Transverse colon (tissue), 4 donors: ENCODE measurements around the gene PACSIN1. TPM values are rescaled to one million over a fixed set of nuclear protein-coding genes. Genes with fewer than 3 reads are reported as not detected.

Experiments
- DNase-seq: peaks from one replicate; pipeline ENCODE4 v3.0.0-alpha.2; 2019
- H3K27ac ChIP-seq, 4 donors: fragments of 200-600 bp; sonication (generic); 2 replicates each; pipeline ENCODE4 v1.5.1; 2016 to 2018; ENCODE audit warnings: inconsistent platforms in 4 of 4
- H3K27me3 ChIP-seq: fragments of 200-600 bp; sonication (generic); 2 replicates; pipeline ENCODE4 v1.5.1; 2017; ENCODE audit warnings: inconsistent platforms
- H3K36me3 ChIP-seq, 4 donors: fragments of 200-600 bp; sonication (generic); 2 replicates each; pipeline ENCODE4 v1.5.1; 2017 to 2019; ENCODE audit warnings: inconsistent platforms in 4 of 4
- H3K4me1 ChIP-seq, 4 donors: fragments of 200-600 bp; sonication (generic); 2 replicates each; pipeline ENCODE4 v1.5.1; 2017 to 2020; ENCODE audit warnings: inconsistent platforms in 4 of 4
- H3K4me3 ChIP-seq, 4 donors: fragments of 200-600 bp; sonication (generic); 1 replicate in 1 of 4; 2 replicates in 3 of 4; pipeline versions ENCODE4 v1.5.1 to v1.6.1; 2017 to 2019; ENCODE audit warnings: inconsistent platforms in 4 of 4
- H3K9me3 ChIP-seq, 2 donors: fragments of 200-600 bp; sonication (generic); 2 replicates each; pipeline ENCODE4 v1.5.1; 2017 to 2019; ENCODE audit warnings: inconsistent platforms in 2 of 2
- EP300 ChIP-seq: sonication (generic); formaldehyde crosslinking; IDR thresholded peaks from one replicate; pipeline ENCODE4 v1.6.1; 2017; ENCODE audit warnings: antibody characterized with exemption, low read depth
- POLR2A ChIP-seq: fragments of 450-650 bp; IDR thresholded peaks from one replicate; pipeline ENCODE4 v1.6.1; 2016; ENCODE audit warnings: antibody characterized with exemption, mild to moderate bottlenecking, moderate library complexity
- POLR2AphosphoS5 ChIP-seq, 3 donors: sonication (generic); formaldehyde crosslinking; IDR thresholded peaks; one replicate each; pipeline ENCODE4 v1.6.1; 2016; ENCODE audit warnings: antibody characterized with exemption in 3 of 3
- WGBS, 2 donors: methylation state at CpG; one replicate each; pipeline ENCODE4 v1.1.5; 2018; ENCODE audit warnings: low coverage in 1 of 2; 5-methylcytosine and 5-hydroxymethylcytosine counted together
- in situ Hi-C, 4 donors: fragments of 200-750 bp; cut with MboI; loops; one replicate each; pipeline versions ENCODE4 v1.15.0 to v1.15.1; 2017; ENCODE audit warnings: low sequenced_read_pairs in 3 of 4, low pct_ligation_motif_present in 1 of 4, low pct_unique_long_range_greater_than_20kb in 1 of 4
- intact Hi-C: fragments of 100-400 bp; cut with DNase I; formaldehyde crosslinking; loops from one replicate; pipeline ENCODE4 v1.15.1; 2023; ENCODE audit warnings: low total_unique reads
- total RNA-seq, 4 donors: library from RNA; depleted of rRNA; stranded (reverse); fragments of >200 nt; gene quantifications; one replicate each; pipeline ENCODE4 v1.1.0, GENCODE V29; 2016
- TF ChIP-seq, protein P1 (sequence below), 5 experiments: fragments of 200-600 bp in 3 of 5; fragments of 450-650 bp in 2 of 5; sonication (generic) in 3 of 5; IDR thresholded peaks; 1 replicate in 2 of 5; 2 replicates in 3 of 5; pipeline ENCODE4 v1.5.1; 2016 to 2017; ENCODE audit warnings: antibody characterized with exemption in 5 of 5, inconsistent platforms in 3 of 5, mild to moderate bottlenecking in 2 of 5, moderate library complexity in 1 of 5

The PACSIN1 gene
- total RNA-seq, 4 donors from 2014 or later = 0.27 to 1.9 TPM; not detected in 2

DNA sequence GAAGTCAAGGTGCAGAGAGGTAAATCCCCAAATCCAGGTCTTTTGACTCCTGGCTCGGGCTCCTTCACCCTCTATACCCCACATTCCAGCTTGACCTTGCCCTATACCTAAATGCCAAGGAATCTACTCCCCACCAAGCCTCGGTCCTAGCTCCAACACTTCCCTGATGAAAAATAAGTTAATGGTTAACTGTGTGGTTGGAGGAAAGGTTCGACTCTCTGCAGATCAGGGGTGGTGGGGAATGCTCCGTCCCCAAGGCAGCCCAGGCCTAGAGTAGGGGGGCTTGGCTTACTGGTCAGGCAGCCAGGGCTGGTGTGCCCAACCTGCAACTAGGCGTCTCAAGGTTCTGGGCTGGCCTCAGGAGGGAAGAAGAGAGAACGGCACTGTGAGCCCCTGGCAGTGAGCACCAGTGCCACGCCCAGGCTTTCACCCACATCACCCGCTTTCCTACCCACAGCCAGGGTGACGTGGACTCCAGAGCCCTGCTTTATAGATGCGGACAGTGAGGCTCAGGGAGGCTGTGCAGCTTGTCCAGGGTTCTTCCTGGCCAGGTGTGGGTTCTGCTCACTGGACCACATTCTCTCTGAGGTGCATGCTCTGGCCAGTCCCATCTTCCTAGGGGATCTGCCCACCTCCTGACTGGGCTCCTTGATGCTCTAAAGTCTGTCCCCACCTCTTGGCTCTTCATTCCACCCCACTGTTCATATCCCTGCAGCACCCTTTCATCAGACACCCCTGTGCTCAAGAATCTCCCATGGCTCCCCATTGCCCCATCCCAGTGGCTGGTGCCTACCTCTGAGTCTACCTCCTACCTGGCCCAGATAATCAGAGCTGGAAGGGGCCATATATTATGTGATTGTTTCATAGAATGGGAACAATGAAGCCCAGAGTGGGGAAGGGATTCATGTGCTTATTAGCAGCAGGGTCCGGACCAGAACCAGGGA, 82.1 kb downstream of the PACSIN1 start:
- DNase-seq = peak; percentile 62
- H3K9me3 ChIP-seq = no peaks in the 10 kb centered on the region
- H3K36me3 ChIP-seq = no peaks in the 10 kb centered on the region
- in situ Hi-C loops = no loop called here
- peaks cover 21 to 37% (median 32%) of the 10 kb centered on the region in 4 donors for H3K4me1 ChIP-seq
- peak overlapping the region; percentile 54 to 77 (median 68) for H3K27ac ChIP-seq
- intact Hi-C loops = no loop called here
- no peak for TF ChIP-seq EP300
- TF ChIP-seq, protein P1, sequence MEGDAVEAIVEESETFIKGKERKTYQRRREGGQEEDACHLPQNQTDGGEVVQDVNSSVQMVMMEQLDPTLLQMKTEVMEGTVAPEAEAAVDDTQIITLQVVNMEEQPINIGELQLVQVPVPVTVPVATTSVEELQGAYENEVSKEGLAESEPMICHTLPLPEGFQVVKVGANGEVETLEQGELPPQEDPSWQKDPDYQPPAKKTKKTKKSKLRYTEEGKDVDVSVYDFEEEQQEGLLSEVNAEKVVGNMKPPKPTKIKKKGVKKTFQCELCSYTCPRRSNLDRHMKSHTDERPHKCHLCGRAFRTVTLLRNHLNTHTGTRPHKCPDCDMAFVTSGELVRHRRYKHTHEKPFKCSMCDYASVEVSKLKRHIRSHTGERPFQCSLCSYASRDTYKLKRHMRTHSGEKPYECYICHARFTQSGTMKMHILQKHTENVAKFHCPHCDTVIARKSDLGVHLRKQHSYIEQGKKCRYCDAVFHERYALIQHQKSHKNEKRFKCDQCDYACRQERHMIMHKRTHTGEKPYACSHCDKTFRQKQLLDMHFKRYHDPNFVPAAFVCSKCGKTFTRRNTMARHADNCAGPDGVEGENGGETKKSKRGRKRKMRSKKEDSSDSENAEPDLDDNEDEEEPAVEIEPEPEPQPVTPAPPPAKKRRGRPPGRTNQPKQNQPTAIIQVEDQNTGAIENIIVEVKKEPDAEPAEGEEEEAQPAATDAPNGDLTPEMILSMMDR (IDR thresholded peaks at IDR 0.05) = no peak
- no peak for TF ChIP-seq POLR2AphosphoS5 (IDR thresholded peaks at IDR 0.05)
- TF ChIP-seq POLR2A = no peak
- no peak overlapping the region for H3K4me3 ChIP-seq
- H3K27me3 ChIP-seq = no peaks in the 10 kb centered on the region
- 41 to 66% methylated on average over 4 to 10 of the region's 11 CpGs for WGBS, 2 donors

- no peaks in the 10 kb centered on the region for H3K9me3 ChIP-seq
- H3K4me3 ChIP-seq = no peak overlapping the region
- H3K36me3 ChIP-seq = no peaks in the 10 kb centered on the region
- no peaks in the 10 kb centered on the region for H3K27me3 ChIP-seq
- TF ChIP-seq, protein P1 (IDR thresholded peaks at IDR 0.05) = no peak
- TF ChIP-seq POLR2AphosphoS5 (IDR thresholded peaks at IDR 0.05) (no peak), EP300 (no peak), POLR2A (no peak)
- in situ Hi-C loops (no loop called here), intact Hi-C loops (no loop called here)
- no peak for DNase-seq
- peak overlapping the region in 1 of 4 donors; percentile 77 for H3K27ac ChIP-seq
- H3K4me1 ChIP-seq = peaks cover 21 to 46% (median 32%) of the 10 kb centered on the region in 4 donors
- 81% methylated on average over 16 of the region's 16 CpGs; no CpG with 5 or more reads in 1 of the 2 donors for WGBS, 2 donors
These were observed 83.3 kb downstream of the PACSIN1 start for GRCh38 chr6:34549026-34549803.

- Histone ChIP-seq H3K27ac (peak overlapping the region in 1 of 4 donors; percentile 33), H3K4me1 (peaks cover 21 to 46% (median 32%) of the 10 kb centered on the region in 4 donors), H3K27me3 (no peaks in the 10 kb centered on the region), H3K36me3 (no peaks in the 10 kb centered on the region), H3K4me3 (no peak overlapping the region), H3K9me3 (no peaks in the 10 kb centered on the region)
- WGBS, 2 donors = 78% methylated on average over 2 of the region's 2 CpGs; no CpG with 5 or more reads in 1 of the 2 donors
- TF ChIP-seq EP300 (no peak), POLR2A (no peak), POLR2AphosphoS5 (IDR thresholded peaks at IDR 0.05) (no peak)
- TF ChIP-seq, protein P1 (IDR thresholded peaks at IDR 0.05) = no peak
- DNase-seq = no peak
- intact Hi-C loops (no loop called here), in situ Hi-C loops (no loop called here)
These were observed 83.9 kb downstream of the PACSIN1 start for GRCh38 chr6:34549804-34550202.

GRCh38 chr6:34551720-34552119, 85.8 kb downstream of the PACSIN1 start:
- Histone ChIP-seq H3K9me3 (no peaks in the 10 kb centered on the region), H3K27me3 (no peaks in the 10 kb centered on the region), H3K4me3 (no peak overlapping the region), H3K4me1 (peaks cover 10 to 30% (median 24%) of the 10 kb centered on the region in 4 donors), H3K36me3 (no peaks in the 10 kb centered on the region), H3K27ac (no peak overlapping the region)
- 90 to 95% methylated on average over 2 to 8 of the region's 8 CpGs for WGBS, 2 donors
- intact Hi-C loops (no loop called here), in situ Hi-C loops (no loop called here)
- TF ChIP-seq EP300 (no peak), POLR2AphosphoS5 (IDR thresholded peaks at IDR 0.05) (no peak), POLR2A (no peak)
- TF ChIP-seq, protein P1 (IDR thresholded peaks at IDR 0.05) = no peak
- no peak for DNase-seq
